ENCODE data around the gene PCGF3. TPM values are rescaled to one million over a fixed set of nuclear protein-coding genes. Genes with fewer than 3 reads are reported as not detected.

PCGF3 gene
- total and polyA plus RNA-seq, 9 of the 15 experiments (the other 6 are each of a cell fraction or from before 2014, with no cell fraction given), result 2.6 to 46.1 (median 20.3) TPM

DNA sequence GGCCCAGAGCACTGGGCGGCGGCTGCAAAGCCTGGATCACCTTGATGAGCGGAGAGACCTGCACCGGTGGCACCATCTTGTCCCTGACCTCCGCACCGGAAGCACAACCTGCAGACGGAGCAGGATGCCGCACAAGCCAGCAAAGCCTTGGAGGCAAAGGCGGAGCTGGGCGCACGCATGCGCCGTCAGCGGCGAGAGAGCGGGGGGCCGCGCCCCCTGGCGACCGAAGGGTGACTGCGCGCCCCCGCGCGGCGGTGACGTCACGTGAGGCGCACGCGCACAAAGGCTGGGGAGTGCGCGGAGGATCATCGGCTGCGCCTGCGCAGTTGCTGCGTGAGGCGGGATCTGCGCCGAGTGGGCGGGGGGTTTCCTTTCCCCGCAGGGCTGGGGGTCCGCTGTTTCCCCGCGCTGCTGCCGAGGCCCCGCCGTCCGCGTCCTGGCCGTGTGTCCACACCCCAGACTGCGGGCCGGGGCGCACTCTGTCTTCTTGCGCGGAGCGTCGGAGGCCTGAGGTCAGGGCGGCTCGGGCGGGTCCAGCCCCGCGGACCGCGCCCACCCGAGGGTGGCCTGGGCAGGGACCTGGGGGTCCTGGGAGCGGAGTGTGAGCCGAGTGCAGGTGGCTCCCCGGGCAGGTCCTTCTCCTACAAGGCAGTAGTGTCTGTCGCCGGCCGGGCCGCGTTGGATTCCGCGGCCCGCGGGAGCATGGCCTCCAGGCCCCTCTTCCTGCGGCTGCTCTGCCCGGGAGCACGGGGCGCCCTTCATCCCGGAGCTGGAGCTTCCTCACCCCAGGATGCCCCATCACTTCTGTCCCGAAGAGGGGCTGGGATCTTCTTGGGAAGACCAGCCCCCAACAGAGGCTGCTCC, 31.2 kb upstream of the PCGF3 start, which contains the start of the genes ATP5ME and MYL5 (continued):
- TF ChIP-seq IRF1 (CRISPR knock-in tag; IDR thresholded peaks at IDR 0.05; ENCODE audit: borderline replicate concordance) (no peak), RCOR1 (IDR thresholded peaks at IDR 0.05; ENCODE audit: borderline replicate concordance in 1 of 2, low read depth in 2 of 2, low read length in 2 of 2) (peak in 1 of 2 experiments; percentile 76; a peak in 2 of 4 replicates), HDAC3 (IDR thresholded peaks at IDR 0.05; ENCODE audit: borderline replicate concordance, partially characterized antibody) (no peak), SP2 (IDR thresholded peaks at IDR 0.05; ENCODE audit: extremely low read depth, low read depth, low read length, poor library complexity, severe bottlenecking) (no peak), ZNF224 (CRISPR knock-in tag; IDR thresholded peaks at IDR 0.05) (no peak), NR2C2 (CRISPR knock-in tag; IDR thresholded peaks at IDR 0.05) (peak; percentile 99), NR2C2 (tag; IDR thresholded peaks at IDR 0.05) (peak; percentile 100), ZNF354B (CRISPR knock-in tag; IDR thresholded peaks at IDR 0.05) (no peak), CHD2 (IDR thresholded peaks at IDR 0.05; ENCODE audit: low read depth, low read length) (peak; percentile 33; the same call in 1 of the 2 replicates), ZNF184 (CRISPR knock-in tag; IDR thresholded peaks at IDR 0.05) (no peak), HDAC6 (IDR thresholded peaks at IDR 0.05; ENCODE audit: low read depth, low read length) (no peak), ARID3B (CRISPR knock-in tag; IDR thresholded peaks at IDR 0.05; ENCODE audit: borderline replicate concordance) (no peak), ZSCAN29 (IDR thresholded peaks at IDR 0.05) (no peak), HNRNPK (IDR thresholded peaks at IDR 0.05; ENCODE audit: low read depth, low read length, poor library complexity, severe bottlenecking) (no peak), ZNF644 (tag; IDR thresholded peaks at IDR 0.05; ENCODE audit: low read depth) (no peak), ZHX1 (conservative IDR thresholded peaks at IDR 0.05; ENCODE audit: low read length) (no peak), ZZZ3 (IDR thresholded peaks at IDR 0.05) (no peak), TGIF2 (CRISPR knock-in tag; IDR thresholded peaks at IDR 0.05) (no peak), SLC30A9 (CRISPR knock-in tag; IDR thresholded peaks at IDR 0.05) (no peak), NFXL1 (CRISPR knock-in tag; IDR thresholded peaks at IDR 0.05) (no peak), MEIS2 (IDR thresholded peaks at IDR 0.05; ENCODE audit: partially characterized antibody) (peak; percentile 96), SMARCA4 (IDR thresholded peaks at IDR 0.05) (no peak), PCBP1 (IDR thresholded peaks at IDR 0.05; ENCODE audit: low read depth, low read length, poor library complexity, severe bottlenecking) (peak; percentile 21), ZNF316 (IDR thresholded peaks at IDR 0.05) (no peak), STAT5A (IDR thresholded peaks at IDR 0.05; ENCODE audit: borderline replicate concordance, low read length) (no peak)

Measured in K562 (cell line).